Measurements from ENCODE around the gene NTN1. TPM values are rescaled to one million over a fixed set of nuclear protein-coding genes. Genes with fewer than 3 reads are reported as not detected.
"Not testable (repeated sequence)": the region's sequence is repeated elsewhere in the genome, so short reads cannot be mapped to it uniquely, and the experiment has no call there.

The NTN1 gene
- total and polyA plus RNA-seq, 2 experiments from 2014 or later, result 0.42 to 2.1 TPM

DNA sequence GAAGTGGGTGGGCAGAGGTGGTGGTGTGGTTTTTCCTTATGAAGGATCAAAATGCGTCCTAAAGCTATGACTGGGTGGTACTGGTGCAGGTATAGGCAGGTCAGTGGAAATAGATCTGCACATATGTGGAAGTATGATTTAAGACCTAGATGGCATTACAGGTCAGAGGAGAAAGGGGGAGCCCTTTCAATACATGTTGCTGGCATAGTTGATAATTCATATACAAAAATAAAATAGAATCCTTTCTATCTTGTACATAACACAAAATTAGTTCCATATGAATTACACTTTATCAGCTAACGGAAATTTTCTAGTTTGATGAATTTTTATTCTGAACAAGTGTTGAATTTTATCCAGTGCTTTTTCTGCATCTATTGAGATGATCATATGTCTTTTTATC, 35.0 kb upstream of the NTN1 start:
- no peaks in the 10 kb centered on the region for H3K79me2 ChIP-seq
- H2AFZ ChIP-seq, result no peak overlapping the region
- no peak overlapping the region for H3K4me2 ChIP-seq
- H4K20me1 ChIP-seq (ENCODE audit: insufficient read depth, poor library complexity, severe bottlenecking), result no peaks in the 10 kb centered on the region
- TF ChIP-seq CTCF (IDR thresholded peaks at IDR 0.05; ENCODE audit: poor library complexity) (no peak), EZH2phosphoT487 (IDR thresholded peaks at IDR 0.05; ENCODE audit: low read depth, severe bottlenecking, unreplicated experiment) (no peak), EZH2 (IDR thresholded peaks at IDR 0.05; ENCODE audit: borderline replicate concordance) (no peak)
- H3K27me3 ChIP-seq, result no peaks in the 10 kb centered on the region
- WGBS (ENCODE audit: low lambda C conversion rate, missing lambda C conversion rate), result 97% methylated on average over 2 of the region's 2 CpGs
- H3K9me3 ChIP-seq (ENCODE audit: low read depth), result no peaks in the 10 kb centered on the region
- H3K4me3 ChIP-seq, result no peak overlapping the region
- no peaks in the 10 kb centered on the region for H3K36me3 ChIP-seq (replicated peaks; ENCODE audit: insufficient read depth, low read depth)
- H3K27ac ChIP-seq, result no peak overlapping the region
- no peaks in the 10 kb centered on the region for H3K4me1 ChIP-seq (ENCODE audit: insufficient read depth)
- no peaks in the 10 kb centered on the region for H3K9me2 ChIP-seq (replicated peaks; ENCODE audit: insufficient read depth)
- no peak for DNase-seq (ENCODE audit: low spot score)

GRCh38 chr17:8988263-8988935, 32.9 kb upstream of the NTN1 start:
- H3K9me2 ChIP-seq (replicated peaks; ENCODE audit: insufficient read depth); H3K79me2 ChIP-seq; H4K20me1 ChIP-seq (ENCODE audit: insufficient read depth, poor library complexity, severe bottlenecking); H3K36me3 ChIP-seq (replicated peaks; ENCODE audit: insufficient read depth, low read depth); H3K27me3 ChIP-seq; DNase-seq (ENCODE audit: low spot score); H2AFZ ChIP-seq; H3K9me3 ChIP-seq (ENCODE audit: low read depth); H3K4me1 ChIP-seq (ENCODE audit: insufficient read depth); H3K27ac ChIP-seq; H3K4me2 ChIP-seq; H3K4me3 ChIP-seq: not testable (repeated sequence)
- 76% methylated on average over 2 of the region's 2 CpGs for WGBS (ENCODE audit: low lambda C conversion rate, missing lambda C conversion rate)

GRCh38 chr17:8991514-8992285, 29.6 kb upstream of the NTN1 start:
- Histone ChIP-seq H3K79me2 (no peaks in the 10 kb centered on the region), H3K9me3 (ENCODE audit: low read depth) (no peaks in the 10 kb centered on the region), H3K9me2 (replicated peaks; ENCODE audit: insufficient read depth) (no peaks in the 10 kb centered on the region), H3K27me3 (peaks cover 4% of the 10 kb centered on the region), H3K36me3 (replicated peaks; ENCODE audit: insufficient read depth, low read depth) (no peaks in the 10 kb centered on the region), H4K20me1 (ENCODE audit: insufficient read depth, poor library complexity, severe bottlenecking) (no peaks in the 10 kb centered on the region), H3K4me3 (no peak overlapping the region), H2AFZ (no peak overlapping the region), H3K4me1 (ENCODE audit: insufficient read depth) (no peaks in the 10 kb centered on the region), H3K4me2 (no peak overlapping the region), H3K27ac (no peak overlapping the region)
- WGBS (ENCODE audit: low lambda C conversion rate, missing lambda C conversion rate), result 62% methylated on average over 10 of the region's 10 CpGs
- TF ChIP-seq EZH2 (IDR thresholded peaks at IDR 0.05; ENCODE audit: borderline replicate concordance) (no peak), CTCF (IDR thresholded peaks at IDR 0.05; ENCODE audit: poor library complexity) (peak; percentile 72)
- peak; percentile 84 for DNase-seq (ENCODE audit: low spot score)

- Histone ChIP-seq H3K36me3 (replicated peaks; ENCODE audit: insufficient read depth, low read depth) (no peaks in the 10 kb centered on the region), H2AFZ (no peak overlapping the region), H3K4me1 (ENCODE audit: insufficient read depth) (no peaks in the 10 kb centered on the region), H3K4me2 (no peak overlapping the region), H3K27me3 (peaks cover 5% of the 10 kb centered on the region), H3K79me2 (no peaks in the 10 kb centered on the region), H3K9me2 (replicated peaks; ENCODE audit: insufficient read depth) (no peaks in the 10 kb centered on the region), H3K27ac (no peak overlapping the region), H3K9me3 (ENCODE audit: low read depth) (no peaks in the 10 kb centered on the region), H3K4me3 (no peak overlapping the region), H4K20me1 (ENCODE audit: insufficient read depth, poor library complexity, severe bottlenecking) (no peaks in the 10 kb centered on the region)
- DNase-seq (ENCODE audit: low spot score), result peak; percentile 75
- WGBS (ENCODE audit: low lambda C conversion rate, missing lambda C conversion rate), result 47% methylated on average over 7 of the region's 7 CpGs
- TF ChIP-seq EZH2 (IDR thresholded peaks at IDR 0.05; ENCODE audit: borderline replicate concordance) (no peak), CTCF (IDR thresholded peaks at IDR 0.05; ENCODE audit: poor library complexity) (peak; percentile 68)
Observed at GRCh38 chr17:8994319-8994718, 27.0 kb upstream of the NTN1 start.

Data from hepatocyte (in vitro differentiated cells).